Keratinocyte (primary cell): ENCODE measurements around the gene CENPS.

Experiments used
- EZH2 ChIP-seq: IDR thresholded peaks from one replicate; pipeline ENCODE4 v1.6.1; 2012; ENCODE audit warnings: inconsistent platforms, mild to moderate bottlenecking, low read length, moderate library complexity
- TF ChIP-seq, protein P1 (sequence below), 3 experiments: IDR thresholded peaks in 1 of 3; conservative IDR thresholded peaks in 1 of 3; optimal IDR thresholded peaks in 1 of 3; 2 replicates in 2 of 3; 3 replicates in 1 of 3; pipeline versions ENCODE3 to v1.5.1; 2011; ENCODE audit warnings: low read length in 3 of 3, mild to moderate bottlenecking in 3 of 3, moderate library complexity in 2 of 3, control low read depth in 1 of 3, inconsistent platforms in 1 of 3; ENCODE audit not compliant: insufficient read depth in 2 of 3; ENCODE audit errors: extremely low read depth in 1 of 3

DNA sequence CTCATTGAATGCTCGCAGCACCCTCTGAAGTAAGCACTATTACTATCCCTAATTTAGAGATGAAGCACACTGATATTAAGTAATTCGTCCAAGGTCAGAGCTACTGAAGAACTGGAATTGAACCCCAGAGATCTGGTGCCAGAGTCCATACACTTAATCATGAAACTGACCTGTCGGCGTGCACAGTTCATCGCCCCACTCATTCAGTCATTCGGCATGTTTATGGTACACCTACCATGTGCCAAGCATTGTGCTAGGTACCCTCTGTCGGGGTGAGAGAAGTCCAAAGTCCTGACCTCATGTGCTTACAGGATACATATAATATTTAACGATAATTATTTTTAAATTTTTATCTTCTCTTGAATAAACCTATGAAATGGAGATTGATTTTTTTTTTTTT lies 5.6 kb upstream of the CENPS start:
- TF ChIP-seq, protein P1, sequence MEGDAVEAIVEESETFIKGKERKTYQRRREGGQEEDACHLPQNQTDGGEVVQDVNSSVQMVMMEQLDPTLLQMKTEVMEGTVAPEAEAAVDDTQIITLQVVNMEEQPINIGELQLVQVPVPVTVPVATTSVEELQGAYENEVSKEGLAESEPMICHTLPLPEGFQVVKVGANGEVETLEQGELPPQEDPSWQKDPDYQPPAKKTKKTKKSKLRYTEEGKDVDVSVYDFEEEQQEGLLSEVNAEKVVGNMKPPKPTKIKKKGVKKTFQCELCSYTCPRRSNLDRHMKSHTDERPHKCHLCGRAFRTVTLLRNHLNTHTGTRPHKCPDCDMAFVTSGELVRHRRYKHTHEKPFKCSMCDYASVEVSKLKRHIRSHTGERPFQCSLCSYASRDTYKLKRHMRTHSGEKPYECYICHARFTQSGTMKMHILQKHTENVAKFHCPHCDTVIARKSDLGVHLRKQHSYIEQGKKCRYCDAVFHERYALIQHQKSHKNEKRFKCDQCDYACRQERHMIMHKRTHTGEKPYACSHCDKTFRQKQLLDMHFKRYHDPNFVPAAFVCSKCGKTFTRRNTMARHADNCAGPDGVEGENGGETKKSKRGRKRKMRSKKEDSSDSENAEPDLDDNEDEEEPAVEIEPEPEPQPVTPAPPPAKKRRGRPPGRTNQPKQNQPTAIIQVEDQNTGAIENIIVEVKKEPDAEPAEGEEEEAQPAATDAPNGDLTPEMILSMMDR (optimal IDR thresholded peaks at IDR 0.05 in 1 of 3, IDR thresholded peaks at IDR 0.05 in 1 of 3, conservative IDR thresholded peaks at IDR 0.05 in 1 of 3; ENCODE audit: extremely low read depth in 1 of 3, insufficient read depth in 2 of 3, low read length in 3 of 3) = no peak
- TF ChIP-seq EZH2 = no peak
